IMR-90 (cell line): ENCODE results near the gene TIAM2. TPM values are rescaled to one million over a fixed set of nuclear protein-coding genes. Genes with fewer than 3 reads are reported as not detected.

Experiments used
- ATAC-seq: fragments of 200-7000 bp; cut with Tn5 transposase; 2 replicates; pipeline ENCODE4 v1.9.1; 2020; ENCODE audit warnings: low read depth, mild to moderate bottlenecking, moderate library complexity
- BruUV-seq: library from RNA; stranded (reverse); fragments of 400-500 nt; replicated peaks from 2 replicates; lab custom pipeline; 2021; lab: Mats Ljungman, UMichigan
- CTCF ChIA-PET: fragments of 300-600 bp; formaldehyde crosslinking; extraction: SDS; loops from one replicate; lab custom pipeline; 2021; ENCODE audit warnings: antibody characterized with exemption; lab: Yijun Ruan, JAX
- POLR2A ChIA-PET: fragments of 300-600 bp; sonication (Branson Sonifier 250); formaldehyde crosslinking; loops from one replicate; lab custom pipeline; 2022; ENCODE audit warnings: antibody characterized with exemption; ENCODE audit not compliant: unreplicated experiment; lab: Charles Lee
- DNase-seq: peaks from one replicate; pipeline ENCODE4 v3.0.0; 2013
- H2AFZ ChIP-seq: replicated peaks from 2 replicates; pipeline ENCODE3; 2013; ENCODE audit warnings: low read length, mild to moderate bottlenecking; ENCODE audit not compliant: poor library complexity
- H2AK5ac ChIP-seq: 2 replicates; pipeline ENCODE4 v1.6.1; 2013; ENCODE audit warnings: low read depth, low read length, inconsistent platforms
- H2AK9ac ChIP-seq: replicated peaks from 2 replicates; pipeline ENCODE3; 2013; ENCODE audit warnings: mild to moderate bottlenecking, low read depth, low read length, moderate library complexity; ENCODE audit not compliant: poor library complexity
- H2BK120ac ChIP-seq: 2 replicates; pipeline ENCODE4 v1.6.1; 2013; ENCODE audit warnings: low read depth, low read length, inconsistent platforms
- H2BK15ac ChIP-seq: 3 replicates; pipeline ENCODE4 v1.6.1; 2013; ENCODE audit warnings: low read depth, low read length, inconsistent platforms
- H2BK20ac ChIP-seq: 2 replicates; pipeline ENCODE4 v1.6.1; 2013; ENCODE audit warnings: low read depth, mild to moderate bottlenecking, inconsistent platforms, low read length, moderate library complexity
- H2BK5ac ChIP-seq: 2 replicates; pipeline ENCODE4 v1.6.1; 2013; ENCODE audit warnings: mild to moderate bottlenecking, low read depth, low read length, inconsistent platforms; ENCODE audit not compliant: poor library complexity, severe bottlenecking
- H3K14ac ChIP-seq: replicated peaks from 2 replicates; pipeline ENCODE4 v1.6.1; 2013; ENCODE audit warnings: low read depth, low read length, inconsistent platforms
- H3K18ac ChIP-seq: 2 replicates; pipeline ENCODE4 v1.6.1; 2013; ENCODE audit warnings: low read depth, low read length, control low read depth
- H3K23ac ChIP-seq: 2 replicates; pipeline ENCODE4 v1.6.1; 2013; ENCODE audit warnings: low read depth, low read length, inconsistent platforms
- H3K27ac ChIP-seq: 2 replicates; pipeline ENCODE4 v1.5.1; 2013; ENCODE audit warnings: mild to moderate bottlenecking, control low read depth, low read length; ENCODE audit not compliant: insufficient read depth
- H3K27me3 ChIP-seq: 2 replicates; pipeline ENCODE4 v1.6.1; 2013; ENCODE audit warnings: low read length; ENCODE audit not compliant: control insufficient read depth, insufficient read depth
- H3K36me3 ChIP-seq: 2 replicates; pipeline ENCODE4 v1.6.1; 2013; ENCODE audit warnings: low read length, mixed read lengths; ENCODE audit not compliant: control insufficient read depth, insufficient read depth
- H3K4ac ChIP-seq: 2 replicates; pipeline ENCODE4 v1.6.1; 2013; ENCODE audit warnings: low read depth, low read length, inconsistent platforms
- H3K4me1 ChIP-seq: 2 replicates; pipeline ENCODE4 v1.6.1; 2013; ENCODE audit warnings: low read length, mixed read lengths; ENCODE audit not compliant: control insufficient read depth, insufficient read depth
- H3K4me2 ChIP-seq: 2 replicates; pipeline ENCODE4 v1.6.1; 2013; ENCODE audit warnings: low read depth, mild to moderate bottlenecking, control low read depth, low read length, moderate library complexity
- H3K4me3 ChIP-seq: 2 replicates; pipeline ENCODE4 v1.5.1; 2013; ENCODE audit warnings: low read depth, mild to moderate bottlenecking, control low read depth, low read length, moderate library complexity; ENCODE audit not compliant: insufficient read depth
- H3K56ac ChIP-seq: 2 replicates; pipeline ENCODE4 v1.6.1; 2013; ENCODE audit warnings: low read length, inconsistent platforms; ENCODE audit not compliant: insufficient read depth; ENCODE audit errors: extremely low read depth
- H3K79me1 ChIP-seq, 2 experiments: 2 replicates each; pipeline ENCODE4 v1.6.1; 2013; ENCODE audit warnings: low read length in 2 of 2, inconsistent platforms in 1 of 2, low read depth in 1 of 2
- H3K9ac ChIP-seq: 2 replicates; pipeline ENCODE4 v1.6.1; 2013; ENCODE audit warnings: low read depth, low read length, control low read depth
- H3K9me1 ChIP-seq: 2 replicates; pipeline ENCODE4 v1.6.1; 2013; ENCODE audit warnings: low read length, inconsistent platforms; ENCODE audit not compliant: insufficient read depth
- H3K9me3 ChIP-seq: 2 replicates; pipeline ENCODE4 v1.6.1; 2013; ENCODE audit warnings: low read length; ENCODE audit not compliant: control insufficient read depth, insufficient read depth
- H4K20me1 ChIP-seq: 2 replicates; pipeline ENCODE4 v1.6.1; 2013; ENCODE audit warnings: low read length, inconsistent platforms; ENCODE audit not compliant: insufficient read depth
- H4K5ac ChIP-seq: 2 replicates; pipeline ENCODE4 v1.6.1; 2013; ENCODE audit warnings: mild to moderate bottlenecking, low read depth, low read length, control low read depth
- H4K8ac ChIP-seq, 2 experiments: 2 replicates each; pipeline ENCODE4 v1.6.1; 2013; ENCODE audit warnings: low read depth in 2 of 2, low read length in 2 of 2, control low read depth in 1 of 2, inconsistent platforms in 1 of 2
- H4K91ac ChIP-seq: 2 replicates; pipeline ENCODE4 v1.6.1; 2013; ENCODE audit warnings: low read depth, low read length, inconsistent platforms; ENCODE audit not compliant: insufficient read depth
- BHLHE40 ChIP-seq: fragments of 150-350 bp; IDR thresholded peaks from 2 replicates; pipeline ENCODE4 v1.6.1; 2016; ENCODE audit warnings: mild to moderate bottlenecking, low read depth, low read length
- POLR2A ChIP-seq: IDR thresholded peaks from 2 replicates; pipeline ENCODE4 v1.6.1; 2012; ENCODE audit warnings: mild to moderate bottlenecking, low read depth, low read length
- WGBS, 2 experiments: methylation state at CpG; one replicate each; pipeline versions ENCODE4 v1.1.5 to v1.1.7; 2013; ENCODE audit warnings: missing lambda C conversion rate in 2 of 2; ENCODE audit not compliant: insufficient read length in 1 of 2; ENCODE audit errors: extremely low coverage in 2 of 2; 5-methylcytosine and 5-hydroxymethylcytosine counted together
- dilution Hi-C: fragments of 300-500 bp; cut with HindIII; formaldehyde crosslinking; loops from one replicate; pipeline ENCODE4 v1.14.3; 2018; ENCODE audit warnings: low sequenced_read_pairs; ENCODE audit not compliant: unreplicated experiment
- in situ Hi-C: fragments of 300-500 bp; cut with MboI; formaldehyde crosslinking; loops from 3 replicates; pipeline ENCODE4 v1.14.3; 2019; ENCODE audit warnings: low sequenced_read_pairs, inconsistent platforms, mixed read lengths
- intact Hi-C: fragments of 100-400 bp; cut with micrococcal nuclease; formaldehyde crosslinking; loops from 2 replicates; pipeline ENCODE4 v1.10.0; 2022
- polyA plus RNA-seq, 3 experiments: library from polyadenylated mRNA; depleted of rRNA; stranded (reverse); fragments of >200 nt; gene quantifications; 2 replicates each; pipeline ENCODE4 v1.2.3, GENCODE V29; 2012; ENCODE audit warnings: low replicate concordance in 1 of 3
- total RNA-seq: library from RNA; depleted of rRNA; stranded (reverse); fragments of >200 nt; gene quantifications from 2 replicates; pipeline ENCODE4 v1.2.3, GENCODE V29; 2012

TIAM2 gene
- total and polyA plus RNA-seq, 2 of the 4 experiments (the other 2 are of a cell fraction) = 3.1 to 4.7 TPM

DNA sequence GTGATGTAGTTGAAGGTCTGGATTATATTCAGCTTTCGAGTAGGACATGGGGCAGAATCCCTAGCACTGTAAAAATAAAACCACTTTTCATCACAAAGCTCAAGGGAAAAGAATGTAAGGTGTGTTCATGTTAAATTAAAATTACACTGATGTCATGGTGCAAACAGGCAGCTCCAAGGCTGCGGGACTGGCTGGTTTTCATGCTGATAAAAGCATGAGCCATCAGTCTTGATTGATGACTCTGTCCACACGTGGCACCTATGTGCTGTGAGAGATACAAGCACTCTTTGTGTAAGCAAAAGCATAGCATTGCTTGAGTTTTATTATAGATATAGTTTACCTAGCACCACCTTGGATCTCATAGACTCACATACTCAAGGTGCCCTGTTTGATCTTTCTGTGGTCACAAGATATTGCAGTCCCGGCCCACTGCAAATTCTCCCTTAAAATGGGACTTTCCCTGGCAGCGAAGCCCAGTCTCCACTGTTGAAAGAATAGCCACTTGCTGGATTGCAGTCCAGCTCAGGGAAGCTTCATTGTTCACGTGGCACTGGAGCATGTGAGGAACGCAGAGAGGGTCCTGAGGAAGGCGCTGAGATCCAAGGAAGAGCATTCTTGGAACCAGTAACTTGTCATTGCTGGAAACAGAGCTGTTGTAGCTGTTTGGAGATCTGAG lies 90.6 kb downstream of the TIAM2 start:
- no peak overlapping the region for H3K9ac ChIP-seq
- no peak overlapping the region for H4K5ac ChIP-seq
- no peak overlapping the region for H3K18ac ChIP-seq
- dilution Hi-C loops (no loop called here), in situ Hi-C loops (no loop called here), intact Hi-C loops (no loop called here)
- H2BK5ac ChIP-seq = no peak overlapping the region
- DNase-seq (peak; percentile 58), ATAC-seq (no peak)
- no peak overlapping the region for H2AK9ac ChIP-seq
- no peaks in the 10 kb centered on the region for H3K27me3 ChIP-seq
- H3K9me1 ChIP-seq = peaks cover 5% of the 10 kb centered on the region; the same call in 1 of the 2 replicates
- no peaks in the 10 kb centered on the region for H4K20me1 ChIP-seq
- no peak overlapping the region for H3K4ac ChIP-seq
- no peak overlapping the region for H2BK20ac ChIP-seq
- H3K9me3 ChIP-seq = no peaks in the 10 kb centered on the region
- H3K36me3 ChIP-seq = no peaks in the 10 kb centered on the region
- no peak overlapping the region for H2BK15ac ChIP-seq
- H3K27ac ChIP-seq = no peak overlapping the region
- no peak overlapping the region for H2AFZ ChIP-seq
- H3K14ac ChIP-seq = no peak overlapping the region
- H3K4me1 ChIP-seq = peaks cover 4% of the 10 kb centered on the region
- H4K91ac ChIP-seq = no peak overlapping the region
- 75% methylated on average over 4 of the region's 8 CpGs; no CpG with 5 or more reads in 1 of the 2 experiments for WGBS, 2 experiments
- no peak overlapping the region for H3K23ac ChIP-seq
- no peak overlapping the region for H2BK120ac ChIP-seq
- H3K79me1 ChIP-seq = no peaks in the 10 kb centered on the region
- TF ChIP-seq POLR2A (no peak), BHLHE40 (peak; percentile 25; the same call in 1 of the 2 replicates)
- no TSS peak for BruUV-seq
- H2AK5ac ChIP-seq = 0 out of 2 replicates have a peak overlapping the region, but pooled peaks have one; percentile 39
- no peak overlapping the region for H3K4me3 ChIP-seq
- H4K8ac ChIP-seq = no peak overlapping the region
- CTCF ChIA-PET = interaction anchor here (0.5 to 2.1 kb wide), 2 partner anchors 8 to 157 kb away, joined by 4 to 5 read pairs; no protein-coding TSS in a partner anchor
- H3K56ac ChIP-seq = no peak overlapping the region
- H3K4me2 ChIP-seq = no peak overlapping the region
- POLR2A ChIA-PET = no interaction called here
